G401 (cell line): ENCODE data around the gene TRAF2. TPM values are rescaled to one million over a fixed set of nuclear protein-coding genes. Genes with fewer than 3 reads are reported as not detected.

Experiments
- DNase-seq: peaks from one replicate; pipeline ENCODE4 v3.0.0-alpha.2; 2015; ENCODE audit warnings: low spot score
- in situ Hi-C: cut with HindIII; loops from 2 replicates; pipeline ENCODE4 v1.10.0; 2016; ENCODE audit warnings: low sequenced_read_pairs, mixed read lengths
- total RNA-seq: library from RNA; depleted of rRNA; stranded (reverse); fragments of >200 nt; shearing (Covaris generic); gene quantifications from 2 replicates; pipeline ENCODE4 v1.2.3, GENCODE V29; 2014

TRAF2 gene
- total RNA-seq, 1 experiment from 2014 or later = 36.3 TPM

GRCh38 chr9:136925414-136926153, 39.3 kb downstream of the TRAF2 start:
- in situ Hi-C loops = loop anchor here (25.0 kb wide), 2 partner anchors 112 to 237 kb away; partner anchors contain the start of genes ABCA2, FUT7, LRRC26 and NPDC1
- DNase-seq = no peak

- DNase-seq = no peak
- in situ Hi-C loops = loop anchor here (25.0 kb wide), 2 partner anchors 111 to 236 kb away; partner anchors contain the start of genes ABCA2, FUT7, LRRC26 and NPDC1
Measured at GRCh38 chr9:136926154-136926704, 39.9 kb downstream of the TRAF2 start.

- no peak for DNase-seq
- in situ Hi-C loops = loop anchor here (25.0 kb wide), 2 partner anchors 111 to 236 kb away; partner anchors contain the start of genes ABCA2, FUT7, LRRC26 and NPDC1
Measured at GRCh38 chr9:136926749-136927148, 40.4 kb downstream of the TRAF2 start.

- DNase-seq = no peak
Measured at GRCh38 chr9:136927343-136928271, 41.3 kb downstream of the TRAF2 start.

DNA sequence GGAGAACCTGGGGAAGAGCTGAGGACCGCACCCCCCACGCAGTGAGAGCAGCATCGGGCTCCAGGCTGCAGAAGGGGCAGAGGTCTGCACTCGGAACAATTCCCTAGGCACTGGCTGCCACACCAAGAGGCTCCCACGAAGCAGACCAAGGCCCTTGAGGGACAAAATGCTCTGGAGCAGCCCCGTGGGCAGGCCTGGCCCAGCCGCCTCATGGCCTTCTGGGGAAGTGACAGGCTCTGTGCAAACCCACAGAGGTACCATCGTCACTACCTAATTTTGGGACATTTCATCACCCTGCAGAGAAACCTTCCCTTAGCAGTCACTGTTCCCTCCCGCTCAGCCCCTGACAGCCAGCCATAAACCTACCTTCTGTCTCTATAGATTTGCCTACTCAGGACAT, 42.3 kb downstream of the TRAF2 start:
- peak; percentile 78 for DNase-seq
- in situ Hi-C loops = loop anchor here (25.0 kb wide), 2 partner anchors 109 to 234 kb away; partner anchors contain the start of genes ABCA2, FUT7, LRRC26 and NPDC1

More at GRCh38 chr9:136927343-136928271, 41.3 kb downstream of the TRAF2 start:
- in situ Hi-C loops = loop anchor here (25.0 kb wide), 2 partner anchors 110 to 235 kb away; partner anchors contain the start of genes ABCA2, FUT7, LRRC26 and NPDC1

GRCh38 chr9:136930014-136930413, 43.7 kb downstream of the TRAF2 start:
- in situ Hi-C loops = loop anchor here (10.0 to 25.0 kb wide), 4 partner anchors 45 to 232 kb away; partner anchors contain the start of genes ABCA2, FUT7, LRRC26 and NPDC1
- no peak for DNase-seq

DNA sequence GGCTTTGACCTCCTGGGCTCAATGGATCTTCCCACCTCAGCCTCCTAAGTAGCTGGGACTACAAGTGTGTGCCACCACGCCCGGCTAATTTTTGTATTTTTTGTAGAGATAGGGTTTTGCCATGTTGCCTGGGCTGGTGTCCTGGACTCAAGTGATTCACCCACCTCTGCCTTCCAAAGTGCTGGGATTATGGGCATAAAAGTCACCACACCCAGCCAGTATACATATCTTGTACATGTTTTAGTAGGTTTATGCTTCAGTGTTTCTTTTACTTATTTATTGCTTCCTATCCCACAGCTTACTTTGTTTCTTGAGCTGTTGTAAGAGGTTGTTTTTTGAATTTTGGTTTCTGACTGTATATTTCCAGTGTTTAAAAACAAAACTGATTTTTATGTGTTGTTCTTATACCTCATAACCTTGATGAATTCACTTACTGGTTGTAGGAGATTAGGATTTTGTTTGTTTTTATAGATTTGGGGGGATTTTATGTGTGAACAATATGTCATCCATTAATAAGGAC, 45.4 kb downstream of the TRAF2 start:
- in situ Hi-C loops = loop anchor here (10.0 to 25.0 kb wide), 4 partner anchors 47 to 231 kb away; partner anchors contain the start of genes ABCA2, FUT7, LRRC26 and NPDC1
- DNase-seq = no peak

DNA sequence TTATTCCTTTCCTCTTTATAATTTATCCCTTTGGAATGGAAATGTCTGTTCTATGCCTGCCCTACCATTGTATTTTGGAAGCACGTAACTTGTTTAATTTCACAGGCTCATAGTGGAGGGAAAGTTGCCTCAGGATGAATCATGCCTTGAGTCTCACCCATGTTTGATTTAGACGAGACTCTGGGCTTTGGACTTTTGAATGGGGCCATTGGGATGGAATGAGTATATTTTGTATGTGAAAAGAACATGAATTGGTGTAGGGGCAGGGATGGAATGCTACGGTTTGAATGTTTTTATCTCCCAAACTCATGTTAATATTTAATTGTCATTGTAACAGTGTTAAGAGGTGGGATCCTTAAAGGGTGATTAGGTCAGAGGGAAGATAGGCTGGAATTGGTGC, 48.0 kb downstream of the TRAF2 start:
- in situ Hi-C loops = loop anchor here (10.0 to 25.0 kb wide), 4 partner anchors 49 to 228 kb away; partner anchors contain the start of genes ABCA2, FUT7, LRRC26 and NPDC1
- no peak for DNase-seq

DNA sequence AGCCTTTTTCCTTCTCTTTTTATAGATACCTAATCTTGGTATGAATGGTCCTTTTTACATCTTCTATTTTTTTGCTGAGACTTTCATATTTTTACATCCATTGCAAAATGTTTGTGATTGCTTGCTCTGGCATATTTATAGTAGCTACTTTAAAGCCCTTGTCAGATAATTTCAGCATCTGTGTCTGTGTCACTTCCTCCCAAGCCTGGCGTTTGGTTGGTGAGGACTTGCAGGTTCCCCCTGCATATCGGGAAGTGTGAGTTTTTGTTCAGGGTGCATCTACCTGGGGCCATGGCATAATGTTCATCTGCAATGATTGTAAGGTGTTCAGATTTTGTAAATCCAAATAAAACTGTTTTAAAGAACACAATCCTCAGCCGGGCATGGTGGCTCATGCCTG, 49.3 kb downstream of the TRAF2 start:
- DNase-seq = no peak
- in situ Hi-C loops = loop anchor here (10.0 to 25.0 kb wide), 4 partner anchors 51 to 227 kb away; partner anchors contain the start of genes ABCA2, FUT7, LRRC26 and NPDC1

- in situ Hi-C loops = loop anchor here (10.0 to 25.0 kb wide), 4 partner anchors 52 to 226 kb away; partner anchors contain the start of genes ABCA2, FUT7, LRRC26 and NPDC1
- no peak for DNase-seq
Measured at GRCh38 chr9:136936645-136937170, 50.4 kb downstream of the TRAF2 start.

- in situ Hi-C loops = loop anchor here (10.0 to 25.0 kb wide), 4 partner anchors 53 to 225 kb away; partner anchors contain the start of genes ABCA2, FUT7, LRRC26 and NPDC1
- DNase-seq = no peak
Measured at GRCh38 chr9:136937186-136938001, 51.1 kb downstream of the TRAF2 start.

GRCh38 chr9:136939431-136939995, 53.2 kb downstream of the TRAF2 start:
- no peak for DNase-seq
- in situ Hi-C loops = loop anchor here (10.0 to 25.0 kb wide), 4 partner anchors 55 to 223 kb away; partner anchors contain the start of genes ABCA2, FUT7, LRRC26 and NPDC1

- in situ Hi-C loops = loop anchor here (10.0 to 25.0 kb wide), 4 partner anchors 55 to 222 kb away; partner anchors contain the start of genes ABCA2, FUT7, LRRC26 and NPDC1
- peak; percentile 69 for DNase-seq
Measured at GRCh38 chr9:136939996-136940525, 53.7 kb downstream of the TRAF2 start.

DNA sequence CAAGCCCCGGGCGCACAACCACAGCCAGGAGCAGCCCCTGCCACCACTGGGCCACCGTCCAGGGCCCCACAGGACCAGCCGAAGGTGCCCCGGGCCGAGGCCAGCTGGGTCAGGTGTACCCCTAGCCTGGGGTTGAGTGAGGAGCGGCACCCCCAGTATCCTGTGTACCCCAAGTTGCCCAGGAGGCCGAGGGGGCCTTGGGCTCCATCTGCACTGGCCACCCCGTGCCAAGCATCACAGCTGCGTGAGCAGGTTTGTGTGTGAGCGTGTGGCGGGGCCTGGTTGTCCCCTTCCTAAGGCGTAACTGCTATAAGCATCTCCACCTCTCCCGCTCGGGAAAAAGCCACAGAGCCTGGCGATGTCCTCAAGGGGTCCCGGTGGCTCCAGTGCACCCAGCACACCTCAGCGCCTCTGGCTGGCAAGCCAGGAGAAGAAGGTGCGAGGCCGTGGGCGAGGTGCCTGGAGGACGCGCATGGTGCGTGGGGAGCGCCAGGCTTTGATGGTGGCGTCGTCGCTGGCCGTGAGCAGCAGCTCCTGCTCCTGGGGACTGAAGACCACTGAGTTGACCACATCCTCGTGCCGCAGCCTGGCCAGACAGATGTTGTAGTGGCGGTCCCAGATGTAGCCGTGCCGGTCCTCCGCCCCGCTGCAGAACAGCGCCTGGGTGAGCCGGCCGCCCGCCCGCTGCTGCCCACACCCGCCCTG, 54.4 kb downstream of the TRAF2 start:
- DNase-seq = no peak
- in situ Hi-C loops = loop anchor here (25.0 kb wide), 2 partner anchors 97 to 222 kb away; partner anchors contain the start of genes ABCA2, FUT7, LRRC26 and NPDC1

GRCh38 chr9:136941231-136942111, 55.2 kb downstream of the TRAF2 start:
- no peak for DNase-seq
- in situ Hi-C loops = loop anchor here (25.0 kb wide), 2 partner anchors 96 to 221 kb away; partner anchors contain the start of genes ABCA2, FUT7, LRRC26 and NPDC1
